K562 (cell line): ENCODE results near the gene DNASE2. TPM values are rescaled to one million over a fixed set of nuclear protein-coding genes. Genes with fewer than 3 reads are reported as not detected.

ENCODE experiments used
- AFF1 ChIP-seq, 2 experiments: fragments of 450-650 bp; IDR thresholded peaks; 2 replicates each; pipeline ENCODE4 v1.6.1; 2018; ENCODE audit warnings: mild to moderate bottlenecking in 2 of 2, low read depth in 1 of 2; ENCODE audit not compliant: partially characterized antibody in 2 of 2
- FOSL1 ChIP-seq: fragments of 200-800 bp; sonication (Bioruptor generic); conservative IDR thresholded peaks from 2 replicates; pipeline ENCODE4 v1.6.1; 2016; ENCODE audit warnings: missing genetic modification characterization, missing compliant biosample characterization
- FOXA3 ChIP-seq, 2 experiments: fragments of 450-650 bp in 1 of 2; sonication (generic) in 1 of 2; formaldehyde crosslinking; IDR thresholded peaks in 1 of 2; conservative IDR thresholded peaks in 1 of 2; 2 replicates each; pipeline versions ENCODE4 v1.4.0 to v1.8.0; 2020 to 2022; ENCODE audit warnings: mild to moderate bottlenecking in 2 of 2, missing genetic modification reagents in 1 of 2
- HDAC2 ChIP-seq: fragments of 450-650 bp; IDR thresholded peaks from 2 replicates; pipeline ENCODE4 v1.6.1; 2016; ENCODE audit warnings: mild to moderate bottlenecking
- HLTF ChIP-seq: fragments of 450-650 bp; IDR thresholded peaks from 2 replicates; pipeline ENCODE4 v1.6.1; 2016
- HMGN3 ChIP-seq: IDR thresholded peaks from 2 replicates; pipeline ENCODE4 v1.6.1; 2011; ENCODE audit warnings: borderline replicate concordance, low read depth, mild to moderate bottlenecking, mixed read lengths, low read length; ENCODE audit not compliant: insufficient read length; ENCODE audit errors: extremely low read depth
- NCOA2 ChIP-seq, 2 experiments: fragments of 450-650 bp; IDR thresholded peaks; 2 replicates each; pipeline ENCODE4 v1.6.1; 2018; ENCODE audit warnings: mild to moderate bottlenecking in 2 of 2, moderate library complexity in 1 of 2; ENCODE audit not compliant: partially characterized antibody in 2 of 2
- NONO ChIP-seq, 2 experiments: fragments of 200-400 bp in 1 of 2; fragments of 450-650 bp in 1 of 2; formaldehyde crosslinking in 1 of 2; IDR thresholded peaks; 2 replicates each; pipeline ENCODE4 v1.6.1; 2017; ENCODE audit warnings: low read depth in 2 of 2, mild to moderate bottlenecking in 2 of 2, moderate library complexity in 2 of 2, low read length in 1 of 2
- PBX2 ChIP-seq, 2 experiments: IDR thresholded peaks in 1 of 2; conservative IDR thresholded peaks in 1 of 2; 2 replicates each; pipeline ENCODE4 v1.6.1; 2016; ENCODE audit warnings: low read depth in 2 of 2, mild to moderate bottlenecking in 1 of 2, missing compliant biosample characterization in 1 of 2, missing genetic modification characterization in 1 of 2, moderate library complexity in 1 of 2
- RAD51 ChIP-seq: fragments of 450-650 bp; IDR thresholded peaks from 2 replicates; pipeline ENCODE4 v1.7.1; 2016; ENCODE audit warnings: low read depth, mild to moderate bottlenecking, borderline replicate concordance
- RNF2 ChIP-seq: sonication (generic); IDR thresholded peaks from 2 replicates; pipeline ENCODE4 v1.6.1; 2016
- SRF ChIP-seq, 2 experiments: fragments of 250-450, 450-650 bp in 1 of 2; sonication (Bioruptor Pico) in 1 of 2; sonication (generic) in 1 of 2; formaldehyde crosslinking; IDR thresholded peaks; 2 replicates each; pipeline versions ENCODE4 v1.5.0 to v1.5.1; 2020 to 2022; ENCODE audit warnings: mild to moderate bottlenecking in 1 of 2, missing genetic modification reagents in 1 of 2
- TFAM ChIP-seq: fragments of 250-450 bp; sonication (Bioruptor Pico); conservative IDR thresholded peaks from 2 replicates; pipeline ENCODE4 v1.5.0; 2021; ENCODE audit warnings: mild to moderate bottlenecking, moderate library complexity
- TOE1 ChIP-seq, 2 experiments: fragments of 450-650 bp in 1 of 2; sonication (generic) in 1 of 2; formaldehyde crosslinking in 1 of 2; IDR thresholded peaks; 2 replicates each; pipeline versions ENCODE4 v1.7.1 to v1.8.0; 2016 to 2022; ENCODE audit warnings: borderline replicate concordance in 2 of 2, mild to moderate bottlenecking in 2 of 2, antibody characterized with exemption in 1 of 2, inconsistent platforms in 1 of 2, low read depth in 1 of 2, missing genetic modification reagents in 1 of 2, moderate library complexity in 1 of 2
- USF1 ChIP-seq: sonication (generic); formaldehyde crosslinking; IDR thresholded peaks from 2 replicates; pipeline ENCODE4 v1.9.0; 2022; ENCODE audit warnings: mild to moderate bottlenecking, missing genetic modification reagents
- WHSC1 ChIP-seq: IDR thresholded peaks from one replicate; pipeline ENCODE4 v1.6.1; 2012; ENCODE audit warnings: low read length, control low read depth, inconsistent platforms
- ZNF23 ChIP-seq: fragments of 250-450 bp; sonication (Bioruptor Pico); IDR thresholded peaks from 2 replicates; pipeline ENCODE4 v1.4.0; 2020; ENCODE audit warnings: mild to moderate bottlenecking
- ZNF324 ChIP-seq: fragments of 250-450 bp; sonication (Bioruptor Pico); IDR thresholded peaks from 2 replicates; pipeline ENCODE4 v1.4.0; 2020; ENCODE audit warnings: mild to moderate bottlenecking
- polyA plus RNA-seq, 8 experiments: library from polyadenylated mRNA; depleted of rRNA in 4 of 8; stranded (reverse) in 5 of 8; unstranded in 3 of 8; fragments of >200 nt; fragmentation: Nextera tagmentation in 2 of 8; fragmentation: Illumina TruSeq in 1 of 8; extraction: Ambion mirVana in 2 of 8; extraction: Trizol in 1 of 8; gene quantifications; 2 replicates each; pipeline versions ENCODE4 v1.2.1 to v1.2.3, GENCODE V29; 2011 to 2014; ENCODE audit warnings: inconsistent platforms in 1 of 8, missing spikeins in 1 of 8
- total RNA-seq, 7 experiments: library from RNA; depleted of rRNA in 6 of 7; stranded (reverse); fragments of >200 nt in 6 of 7; fragmentation: Illumina TruSeq in 2 of 7; extraction: Trizol in 2 of 7; gene quantifications; 2 replicates each; pipeline versions ENCODE4 v1.2.1 to v1.2.3, GENCODE V29; 2011 to 2021; ENCODE audit warnings: low replicate concordance in 1 of 7

DNASE2 gene
- total and polyA plus RNA-seq, 9 of the 15 experiments (the other 6 are each of a cell fraction or from before 2014, with no cell fraction given): 4.4 to 27.0 (median 20.2) TPM

GRCh38 chr19:12825254-12826131 lies 55.8 kb downstream of the DNASE2 start (continued):
- TF ChIP-seq PBX2 (CRISPR knock-in tag; IDR thresholded peaks at IDR 0.05; ENCODE audit: low read depth): 0 out of 2 replicates have a peak, but pooled peaks have one; percentile 18
- no peak for TF ChIP-seq PBX2 (tag; conservative IDR thresholded peaks at IDR 0.05; ENCODE audit: low read depth)
- TF ChIP-seq NONO (IDR thresholded peaks at IDR 0.05; ENCODE audit: low read depth in 2 of 2, low read length in 1 of 2): no peak
- peak; percentile 39; the same call in 1 of the 2 replicates for TF ChIP-seq HDAC2
- TF ChIP-seq ZNF324: no peak
- 0 out of 4 replicates have a peak, but pooled peaks of 1 of the 2 experiments have one; percentile 12 for TF ChIP-seq FOXA3 (CRISPR knock-in tag; conservative IDR thresholded peaks at IDR 0.05 in 1 of 2, IDR thresholded peaks at IDR 0.05 in 1 of 2)
- no peak for TF ChIP-seq NCOA2 (IDR thresholded peaks at IDR 0.05; ENCODE audit: partially characterized antibody in 2 of 2)
- no peak for TF ChIP-seq TFAM
- TF ChIP-seq HMGN3: peak; percentile 66
- peak; percentile 84 for TF ChIP-seq TOE1 (IDR thresholded peaks at IDR 0.05; ENCODE audit: borderline replicate concordance)
- TF ChIP-seq TOE1 (CRISPR knock-in tag; IDR thresholded peaks at IDR 0.05; ENCODE audit: borderline replicate concordance, low read depth): no peak
- TF ChIP-seq WHSC1: no peak
- TF ChIP-seq FOSL1 (tag): peak; percentile 78
- 0 out of 4 replicates have a peak, but pooled peaks of 1 of the 2 experiments have one; percentile 45 for TF ChIP-seq SRF (CRISPR knock-in tag; IDR thresholded peaks at IDR 0.05)
- peak; percentile 83 for TF ChIP-seq USF1 (CRISPR knock-in tag)
- peak; percentile 48; the same call in 1 of the 2 replicates for TF ChIP-seq HLTF
- TF ChIP-seq RAD51: peak; percentile 66
- TF ChIP-seq ZNF23: no peak
- 0 out of 2 replicates have a peak, but pooled peaks have one; percentile 27 for TF ChIP-seq RNF2
- TF ChIP-seq AFF1 (IDR thresholded peaks at IDR 0.05; ENCODE audit: low read depth in 1 of 2, partially characterized antibody in 2 of 2): no peak
